Measurements from ENCODE around the gene CDCA8.

DNA sequence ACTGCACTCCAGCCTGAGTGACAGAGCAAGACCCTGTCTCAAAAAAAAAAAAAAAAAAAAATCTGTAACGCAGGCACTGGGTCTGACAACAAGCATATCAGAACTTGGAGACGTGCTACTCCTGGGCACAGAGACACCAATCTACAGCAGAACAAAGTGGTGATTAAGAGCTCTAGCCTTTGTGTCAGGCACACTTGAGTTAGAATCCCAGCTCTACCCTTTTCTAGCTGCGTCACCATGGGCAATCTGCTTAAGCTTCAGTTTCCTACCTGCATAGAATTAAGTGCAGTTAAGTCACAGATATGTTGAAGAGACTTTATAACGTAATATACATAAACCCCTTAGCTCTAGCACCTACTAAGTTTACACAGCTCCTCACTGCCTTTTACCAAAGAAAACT lies 3.4 kb upstream of the CDCA8 start:
- TF ChIP-seq CTCF (IDR thresholded peaks at IDR 0.05) (no peak), POLR2A (IDR thresholded peaks at IDR 0.05) (no peak)
